OCI-LY3 (cell line): Measurements from ENCODE around the gene SASH1.

Experiments
- CTCF ChIP-seq: fragments of 200-600, 300-600 bp; sonication (generic); IDR thresholded peaks from 2 replicates; pipeline ENCODE4 v1.5.1; 2014; ENCODE audit warnings: antibody characterized with exemption, low read length, low read depth
- EZH2phosphoT487 ChIP-seq: fragments of 200-600 bp; shearing (Covaris generic); IDR thresholded peaks from 2 replicates; pipeline ENCODE4 v1.6.1; 2018; ENCODE audit warnings: antibody characterized with exemption, mixed run types, low read depth

- TF ChIP-seq CTCF (no peak), EZH2phosphoT487 (no peak)
Measured at GRCh38 chr6:148470606-148471465, 128.2 kb downstream of the SASH1 start.
